Measurements from ENCODE around the gene CACNA2D2.

Gene CACNA2D2

GRCh38 chr3:50375258-50375931 lies 128.0 kb downstream of the CACNA2D2 start:
- H3K4me1 ChIP-seq (ENCODE audit: control insufficient read depth, insufficient read depth, low read length), result no peaks in the 10 kb centered on the region
- ChIA-PET POLR2A (no interaction called here), CTCF (interaction anchor here (0.5 to 1.2 kb wide), 2 partner anchors 14 to 334 kb away, joined by 3 to 4 read pairs; no protein-coding TSS in a partner anchor)
- no peaks in the 10 kb centered on the region for H3K9me3 ChIP-seq (ENCODE audit: control insufficient read depth, insufficient read depth, low read depth, low read length)
- H3K4me3 ChIP-seq (ENCODE audit: low read depth, low read length), result no peak overlapping the region
- no peaks in the 10 kb centered on the region for H3K36me3 ChIP-seq (ENCODE audit: control insufficient read depth in 2 of 2, insufficient read depth in 1 of 2, low read length in 2 of 2)
- TF ChIP-seq ZNF664 (tag by site-specific recombination; IDR thresholded peaks at IDR 0.05) (no peak), ZNF341 (tag by site-specific recombination; IDR thresholded peaks at IDR 0.05; ENCODE audit: low read depth) (no peak), ZNF114 (tag by site-specific recombination; IDR thresholded peaks at IDR 0.05) (no peak)
- no peak overlapping the region for H3K27ac ChIP-seq (ENCODE audit: extremely low read depth, low read depth, low read length)

- POLR2A ChIA-PET, result no interaction called here
- Histone ChIP-seq H3K27ac (ENCODE audit: extremely low read depth, low read depth, low read length) (no peak overlapping the region), H3K4me3 (ENCODE audit: low read depth, low read length) (no peak overlapping the region), H3K9me3 (ENCODE audit: control insufficient read depth, insufficient read depth, low read depth, low read length) (no peaks in the 10 kb centered on the region), H3K4me1 (ENCODE audit: control insufficient read depth, insufficient read depth, low read length) (no peaks in the 10 kb centered on the region), H3K36me3 (ENCODE audit: control insufficient read depth in 2 of 2, insufficient read depth in 1 of 2, low read length in 2 of 2) (no peaks in the 10 kb centered on the region)
- TF ChIP-seq ZBTB6 (tag by site-specific recombination; IDR thresholded peaks at IDR 0.05) (no peak), ZNF174 (tag by site-specific recombination; IDR thresholded peaks at IDR 0.05) (no peak), ZNF585B (tag by site-specific recombination; IDR thresholded peaks at IDR 0.05) (no peak), ZNF10 (tag by site-specific recombination; IDR thresholded peaks at IDR 0.05) (no peak)
- CTCF ChIA-PET, result interaction anchor here (1.2 kb wide), 1 partner anchor 14 kb away, joined by 3 read pairs; no protein-coding TSS in a partner anchor
Measured at GRCh38 chr3:50374363-50375257, 128.8 kb downstream of the CACNA2D2 start.

- Histone ChIP-seq H3K27ac (ENCODE audit: extremely low read depth, low read depth, low read length) (no peak overlapping the region), H3K4me3 (ENCODE audit: low read depth, low read length) (no peak overlapping the region), H3K36me3 (ENCODE audit: control insufficient read depth in 2 of 2, insufficient read depth in 1 of 2, low read length in 2 of 2) (no peaks in the 10 kb centered on the region), H3K4me1 (ENCODE audit: control insufficient read depth, insufficient read depth, low read length) (no peaks in the 10 kb centered on the region), H3K9me3 (ENCODE audit: control insufficient read depth, insufficient read depth, low read depth, low read length) (no peaks in the 10 kb centered on the region)
- ChIA-PET CTCF (no interaction called here), POLR2A (no interaction called here)
- TF ChIP-seq ZNF366 (tag by site-specific recombination; conservative IDR thresholded peaks at IDR 0.05), result peak; percentile 36; the same call in 1 of the 2 replicates
- TF ChIP-seq ZNF211 (tag by site-specific recombination; IDR thresholded peaks at IDR 0.05; ENCODE audit: low read depth), result no peak
- TF ChIP-seq PRDM1 (tag by site-specific recombination; IDR thresholded peaks at IDR 0.05), result peak; percentile 64
- no peak for TF ChIP-seq ZNF354C (tag by site-specific recombination; IDR thresholded peaks at IDR 0.05; ENCODE audit: borderline replicate concordance, low read depth)
- peak; percentile 15; the same call in 1 of the 2 replicates for TF ChIP-seq PATZ1 (tag by site-specific recombination; IDR thresholded peaks at IDR 0.05)
- TF ChIP-seq ZBTB17 (tag by site-specific recombination; IDR thresholded peaks at IDR 0.05), result no peak
- TF ChIP-seq ZNF274 (IDR thresholded peaks at IDR 0.05; ENCODE audit: low read length), result no peak
- no peak for TF ChIP-seq ZNF274 (tag by site-specific recombination; IDR thresholded peaks at IDR 0.05; ENCODE audit: borderline replicate concordance)
- TF ChIP-seq ZNF433 (tag by site-specific recombination; IDR thresholded peaks at IDR 0.05; ENCODE audit: low read depth), result no peak
- TF ChIP-seq GLI4 (tag by site-specific recombination; IDR thresholded peaks at IDR 0.05), result no peak
- TF ChIP-seq ZNF202 (tag by site-specific recombination; IDR thresholded peaks at IDR 0.05; ENCODE audit: borderline replicate concordance), result no peak
- no peak for TF ChIP-seq ZBTB7A (tag by site-specific recombination; IDR thresholded peaks at IDR 0.05; ENCODE audit: low read depth)
- no peak for TF ChIP-seq TRIM28 (IDR thresholded peaks at IDR 0.05; ENCODE audit: borderline replicate concordance, low read length)
- TF ChIP-seq ZNF398 (tag by site-specific recombination; IDR thresholded peaks at IDR 0.05), result peak; percentile 46; the same call in 1 of the 2 replicates
Measured at GRCh38 chr3:50373146-50374051, 130.0 kb downstream of the CACNA2D2 start.

All from HEK293 (cell line).